Measurements from ENCODE around the gene RMI1. TPM values are rescaled to one million over a fixed set of nuclear protein-coding genes. Genes with fewer than 3 reads are reported as not detected.

Gene RMI1
- total and polyA plus RNA-seq, 2 donors from 2014 or later: 2.9 to 6.2 TPM

DNA sequence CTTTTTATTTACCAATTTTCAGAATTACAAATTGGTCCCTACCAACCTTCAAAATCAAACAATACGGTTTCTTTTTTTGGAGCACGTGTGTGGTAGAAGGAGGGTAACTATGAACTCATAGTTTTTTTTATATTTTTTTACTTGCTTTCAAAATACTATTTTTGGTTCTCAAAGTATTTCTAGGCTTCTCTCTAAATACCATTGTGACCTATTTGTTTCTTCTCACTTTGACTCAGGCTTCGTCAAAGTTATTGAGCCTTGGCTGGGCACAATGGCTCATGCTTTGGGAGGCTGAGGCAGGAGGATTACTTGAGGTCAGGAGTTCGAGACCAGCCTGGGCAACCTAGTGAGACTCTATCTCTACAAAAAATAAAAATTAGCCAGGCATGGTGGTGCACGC is 47.8 kb upstream of the RMI1 start:
- TF ChIP-seq, protein P1, sequence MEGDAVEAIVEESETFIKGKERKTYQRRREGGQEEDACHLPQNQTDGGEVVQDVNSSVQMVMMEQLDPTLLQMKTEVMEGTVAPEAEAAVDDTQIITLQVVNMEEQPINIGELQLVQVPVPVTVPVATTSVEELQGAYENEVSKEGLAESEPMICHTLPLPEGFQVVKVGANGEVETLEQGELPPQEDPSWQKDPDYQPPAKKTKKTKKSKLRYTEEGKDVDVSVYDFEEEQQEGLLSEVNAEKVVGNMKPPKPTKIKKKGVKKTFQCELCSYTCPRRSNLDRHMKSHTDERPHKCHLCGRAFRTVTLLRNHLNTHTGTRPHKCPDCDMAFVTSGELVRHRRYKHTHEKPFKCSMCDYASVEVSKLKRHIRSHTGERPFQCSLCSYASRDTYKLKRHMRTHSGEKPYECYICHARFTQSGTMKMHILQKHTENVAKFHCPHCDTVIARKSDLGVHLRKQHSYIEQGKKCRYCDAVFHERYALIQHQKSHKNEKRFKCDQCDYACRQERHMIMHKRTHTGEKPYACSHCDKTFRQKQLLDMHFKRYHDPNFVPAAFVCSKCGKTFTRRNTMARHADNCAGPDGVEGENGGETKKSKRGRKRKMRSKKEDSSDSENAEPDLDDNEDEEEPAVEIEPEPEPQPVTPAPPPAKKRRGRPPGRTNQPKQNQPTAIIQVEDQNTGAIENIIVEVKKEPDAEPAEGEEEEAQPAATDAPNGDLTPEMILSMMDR (IDR thresholded peaks at IDR 0.05; ENCODE audit: borderline replicate concordance, extremely low read depth, insufficient read depth): no peak
- intact Hi-C loops (cut with DNase I): no loop called here

DNA sequence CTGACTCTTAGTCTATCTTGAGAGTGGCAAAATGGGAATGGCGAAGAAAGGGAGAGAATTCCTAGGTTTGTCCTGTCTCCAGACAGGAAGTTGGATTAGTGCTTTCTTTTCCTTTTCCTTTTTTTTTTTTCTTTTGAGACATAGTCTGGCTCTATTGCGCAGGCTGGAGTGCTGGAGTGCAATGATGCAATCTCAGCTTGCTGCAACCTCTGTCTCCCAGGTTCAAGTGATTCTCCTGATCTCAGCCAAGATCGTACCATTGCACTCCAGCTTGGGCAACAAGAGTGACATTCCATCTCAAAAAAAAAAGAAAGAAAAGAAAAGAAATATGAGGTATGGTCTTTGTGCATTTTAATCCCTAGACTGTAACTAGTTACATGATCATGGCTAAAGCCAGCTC is 46.8 kb upstream of the RMI1 start:
- no peak for DNase-seq
- FAIRE-seq: no peak

More for the DNA sequence above, 47.8 kb upstream of the RMI1 start:
- FAIRE-seq: no peak
- no peak for DNase-seq
- Histone ChIP-seq H3K9ac (ENCODE audit: low read length in 3 of 3) (no peak overlapping the region), H3K9me3 (ENCODE audit: control insufficient read depth in 2 of 3, insufficient read depth in 1 of 3, low read length in 3 of 3) (no peaks in the 10 kb centered on the region), H3K4me1 (ENCODE audit: control insufficient read depth in 2 of 3, insufficient read depth in 2 of 3, low read depth in 1 of 3, low read length in 3 of 3) (no peaks in the 10 kb centered on the region), H3K27me3 (ENCODE audit: control insufficient read depth, insufficient read depth, low read length) (no peaks in the 10 kb centered on the region), H3K4me3 (ENCODE audit: low read length in 3 of 3) (no peak overlapping the region), H3K27ac (ENCODE audit: low read depth in 2 of 2, low read length in 2 of 2) (no peak overlapping the region), H3K36me3 (ENCODE audit: control insufficient read depth in 2 of 3, insufficient read depth in 3 of 3, low read length in 3 of 3) (no peaks in the 10 kb centered on the region)

DNA sequence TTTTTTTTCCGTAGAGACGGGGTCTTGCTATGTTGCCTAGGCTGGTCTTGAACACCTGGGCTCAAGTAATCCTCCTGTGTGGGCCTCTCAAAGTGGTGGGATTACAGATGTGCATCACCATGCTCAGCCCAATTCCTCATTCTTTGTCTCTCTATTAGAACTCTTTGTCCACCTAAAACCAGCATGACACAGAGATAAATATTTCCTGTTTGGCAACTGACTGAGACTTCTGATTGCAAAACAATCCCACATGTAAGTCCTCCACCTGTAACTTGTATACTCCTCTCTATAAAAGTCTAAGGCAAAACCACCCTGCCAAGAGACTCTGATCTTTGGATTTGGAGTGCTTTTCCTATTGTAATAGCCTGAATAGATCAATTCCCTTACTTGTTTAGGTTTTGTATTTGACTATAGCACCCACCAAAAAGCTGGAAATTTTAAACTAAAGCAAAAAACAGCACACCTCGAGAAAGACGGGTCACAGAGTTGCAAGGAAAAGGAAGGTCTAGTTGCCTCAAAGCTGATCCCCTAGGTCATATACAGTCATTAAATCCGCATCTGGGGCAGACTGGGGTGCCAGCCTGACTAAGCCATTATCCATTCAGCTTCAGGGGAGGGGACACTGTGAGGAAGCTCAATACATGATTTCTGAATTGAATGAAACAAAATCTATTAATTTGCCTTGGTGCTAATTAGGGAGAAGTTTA is 45.9 kb upstream of the RMI1 start:
- intact Hi-C loops (cut with DNase I): no loop called here
- peaks cover 0 to 4% (median 2%) of the 10 kb centered on the region in 3 donors for H3K36me3 ChIP-seq (ENCODE audit: control insufficient read depth in 2 of 3, insufficient read depth in 3 of 3, low read length in 3 of 3)
- no peaks in the 10 kb centered on the region for H3K9me3 ChIP-seq (ENCODE audit: control insufficient read depth in 2 of 3, insufficient read depth in 1 of 3, low read length in 3 of 3)
- TF ChIP-seq, protein P1 (IDR thresholded peaks at IDR 0.05; ENCODE audit: borderline replicate concordance, extremely low read depth, insufficient read depth): no peak
- no peaks in the 10 kb centered on the region for H3K27me3 ChIP-seq (ENCODE audit: control insufficient read depth, insufficient read depth, low read length)
- no peak overlapping the region for H3K27ac ChIP-seq (ENCODE audit: low read depth in 2 of 2, low read length in 2 of 2)
- DNase-seq (no peak), FAIRE-seq (no peak)
- H3K4me3 ChIP-seq (ENCODE audit: low read length in 3 of 3): no peak overlapping the region
- H3K9ac ChIP-seq (ENCODE audit: low read length in 3 of 3): no peak overlapping the region
- no peaks in the 10 kb centered on the region for H3K4me1 ChIP-seq (ENCODE audit: control insufficient read depth in 2 of 3, insufficient read depth in 2 of 3, low read depth in 1 of 3, low read length in 3 of 3)

More for the DNA sequence above, 46.8 kb upstream of the RMI1 start:
- intact Hi-C loops (cut with DNase I): no loop called here
- TF ChIP-seq, protein P1 (IDR thresholded peaks at IDR 0.05; ENCODE audit: borderline replicate concordance, extremely low read depth, insufficient read depth): no peak
- no peaks in the 10 kb centered on the region for H3K36me3 ChIP-seq (ENCODE audit: control insufficient read depth in 2 of 3, insufficient read depth in 3 of 3, low read length in 3 of 3)
- no peak overlapping the region for H3K4me3 ChIP-seq (ENCODE audit: low read length in 3 of 3)
- H3K27me3 ChIP-seq (ENCODE audit: control insufficient read depth, insufficient read depth, low read length): no peaks in the 10 kb centered on the region
- H3K9ac ChIP-seq (ENCODE audit: low read length in 3 of 3): no peak overlapping the region
- no peak overlapping the region for H3K27ac ChIP-seq (ENCODE audit: low read depth in 2 of 2, low read length in 2 of 2)
- no peaks in the 10 kb centered on the region for H3K4me1 ChIP-seq (ENCODE audit: control insufficient read depth in 2 of 3, insufficient read depth in 2 of 3, low read depth in 1 of 3, low read length in 3 of 3)
- H3K9me3 ChIP-seq (ENCODE audit: control insufficient read depth in 2 of 3, insufficient read depth in 1 of 3, low read length in 3 of 3): no peaks in the 10 kb centered on the region

All from kidney (tissue), 14 donors.